22Rv1 (cell line): ENCODE results near the gene DNAJC15.

Source experiments
- CTCF ChIP-seq: fragments of 450-650 bp; IDR thresholded peaks from 2 replicates; pipeline ENCODE4 v1.5.1; 2017; ENCODE audit warnings: mild to moderate bottlenecking
- ZFX ChIP-seq: fragments of 450-650 bp; IDR thresholded peaks from 2 replicates; pipeline ENCODE4 v1.6.1; 2017; ENCODE audit warnings: antibody characterized with exemption, borderline replicate concordance

GRCh38 chr13:43110036-43110435 lies 86.7 kb downstream of the DNAJC15 start:
- TF ChIP-seq CTCF (no peak), ZFX (no peak)
